ENCODE measurements around the gene TUSC2.

GRCh38 chr3:50314342-50314741, 13.7 kb downstream of the TUSC2 start:
- TF ChIP-seq CTCF (conservative IDR thresholded peaks at IDR 0.05; ENCODE audit: low read length) (no peak), EZH2phosphoT487 (IDR thresholded peaks at IDR 0.05; ENCODE audit: borderline replicate concordance) (no peak)
